Stomach smooth muscle (tissue), 2 donors: ENCODE data around the gene FNDC3B.

Experiments
- H3K27ac ChIP-seq: one replicate; pipeline ENCODE4 v1.7.0; 2013; ENCODE audit warnings: mild to moderate bottlenecking, low read length, inconsistent platforms
- H3K27me3 ChIP-seq, 2 donors: one replicate each; pipeline ENCODE4 v1.7.0; 2013; ENCODE audit warnings: low read length in 2 of 2; ENCODE audit not compliant: insufficient read depth in 2 of 2, control insufficient read depth in 1 of 2
- H3K36me3 ChIP-seq, 2 donors: one replicate each; pipeline ENCODE4 v1.7.0; 2013; ENCODE audit warnings: low read length in 2 of 2; ENCODE audit not compliant: control insufficient read depth in 2 of 2, insufficient read depth in 2 of 2
- H3K4me1 ChIP-seq: one replicate; pipeline ENCODE4 v1.7.0; 2013; ENCODE audit warnings: low read length; ENCODE audit not compliant: control insufficient read depth, insufficient read depth
- H3K4me3 ChIP-seq, 2 donors: one replicate each; pipeline ENCODE4 v1.7.0; 2013; ENCODE audit warnings: low read length in 2 of 2
- H3K9ac ChIP-seq, 2 donors: one replicate each; pipeline ENCODE4 v1.7.0; 2013; ENCODE audit warnings: low read length in 2 of 2, mild to moderate bottlenecking in 1 of 2
- H3K9me3 ChIP-seq, 2 donors: one replicate each; pipeline ENCODE4 v1.7.0; 2013; ENCODE audit warnings: low read length in 2 of 2; ENCODE audit not compliant: control insufficient read depth in 2 of 2
- donor health status: healthy.
- donor health status: Pancreatic carcinoma.

FNDC3B gene

GRCh38 chr3:172145031-172145686 lies 105.8 kb downstream of the FNDC3B start:
- Histone ChIP-seq H3K9ac (no peak overlapping the region), H3K4me1 (peaks cover 16% of the 10 kb centered on the region), H3K27ac (no peak overlapping the region), H3K36me3 (no peaks in the 10 kb centered on the region), H3K9me3 (no peaks in the 10 kb centered on the region), H3K27me3 (no peaks in the 10 kb centered on the region), H3K4me3 (no peak overlapping the region)

GRCh38 chr3:172146349-172146748 lies 107.0 kb downstream of the FNDC3B start:
- Histone ChIP-seq H3K9ac (no peak overlapping the region), H3K36me3 (no peaks in the 10 kb centered on the region), H3K9me3 (no peaks in the 10 kb centered on the region), H3K27me3 (no peaks in the 10 kb centered on the region), H3K4me1 (peaks cover 4% of the 10 kb centered on the region), H3K27ac (no peak overlapping the region), H3K4me3 (no peak overlapping the region)

GRCh38 chr3:172147113-172147818 lies 107.9 kb downstream of the FNDC3B start:
- peaks cover 9% of the 10 kb centered on the region for H3K4me1 ChIP-seq
- H3K27me3 ChIP-seq: no peaks in the 10 kb centered on the region
- no peak overlapping the region for H3K4me3 ChIP-seq
- H3K9ac ChIP-seq: no peak overlapping the region
- H3K9me3 ChIP-seq: no peaks in the 10 kb centered on the region
- H3K36me3 ChIP-seq: no peaks in the 10 kb centered on the region
- no peak overlapping the region for H3K27ac ChIP-seq

GRCh38 chr3:172148241-172148640 lies 108.9 kb downstream of the FNDC3B start:
- no peaks in the 10 kb centered on the region for H3K27me3 ChIP-seq
- no peak overlapping the region for H3K4me3 ChIP-seq
- no peak overlapping the region for H3K9ac ChIP-seq
- peaks cover 17% of the 10 kb centered on the region for H3K4me1 ChIP-seq
- H3K9me3 ChIP-seq: no peaks in the 10 kb centered on the region
- H3K36me3 ChIP-seq: no peaks in the 10 kb centered on the region
- H3K27ac ChIP-seq: no peak overlapping the region

GRCh38 chr3:172148702-172149565 lies 109.6 kb downstream of the FNDC3B start:
- H3K27ac ChIP-seq: no peak overlapping the region
- H3K9ac ChIP-seq: no peak overlapping the region
- no peaks in the 10 kb centered on the region for H3K9me3 ChIP-seq

GRCh38 chr3:172150268-172150667 lies 110.9 kb downstream of the FNDC3B start:
- no peak overlapping the region for H3K27ac ChIP-seq

More at GRCh38 chr3:172148702-172149565, 109.6 kb downstream of the FNDC3B start:
- no peaks in the 10 kb centered on the region for H3K27me3 ChIP-seq
- H3K4me1 ChIP-seq: peaks cover 24% of the 10 kb centered on the region
- no peaks in the 10 kb centered on the region for H3K36me3 ChIP-seq
- no peak overlapping the region for H3K4me3 ChIP-seq

GRCh38 chr3:172150913-172151650 lies 111.7 kb downstream of the FNDC3B start:
- Histone ChIP-seq H3K9ac (no peak overlapping the region), H3K27ac (no peak overlapping the region), H3K4me3 (no peak overlapping the region), H3K27me3 (no peaks in the 10 kb centered on the region), H3K4me1 (peaks cover 25% of the 10 kb centered on the region), H3K9me3 (no peaks in the 10 kb centered on the region), H3K36me3 (no peaks in the 10 kb centered on the region)

More at GRCh38 chr3:172150268-172150667, 110.9 kb downstream of the FNDC3B start:
- Histone ChIP-seq H3K9ac (no peak overlapping the region), H3K4me3 (no peak overlapping the region), H3K9me3 (no peaks in the 10 kb centered on the region), H3K36me3 (no peaks in the 10 kb centered on the region), H3K4me1 (peaks cover 25% of the 10 kb centered on the region), H3K27me3 (no peaks in the 10 kb centered on the region)

GRCh38 chr3:172151651-172152649 lies 112.6 kb downstream of the FNDC3B start:
- no peaks in the 10 kb centered on the region for H3K27me3 ChIP-seq
- no peaks in the 10 kb centered on the region for H3K9me3 ChIP-seq
- H3K4me1 ChIP-seq: peaks cover 29% of the 10 kb centered on the region
- no peak overlapping the region for H3K4me3 ChIP-seq
- H3K27ac ChIP-seq: peak overlapping the region; percentile 75
- H3K36me3 ChIP-seq: no peaks in the 10 kb centered on the region
- H3K9ac ChIP-seq: peak overlapping the region in 1 of 2 donors; percentile 23

GRCh38 chr3:172152874-172153273 lies 113.5 kb downstream of the FNDC3B start:
- no peaks in the 10 kb centered on the region for H3K9me3 ChIP-seq
- H3K4me1 ChIP-seq: peaks cover 29% of the 10 kb centered on the region
- no peaks in the 10 kb centered on the region for H3K27me3 ChIP-seq
- H3K36me3 ChIP-seq: no peaks in the 10 kb centered on the region
- peak overlapping the region; percentile 25 to 44 for H3K4me3 ChIP-seq
- peak overlapping the region; percentile 23 to 48 for H3K9ac ChIP-seq
- peak overlapping the region; percentile 75 for H3K27ac ChIP-seq
